Sciatic nerve (tissue), 2 donors: ENCODE measurements around the gene FBLN7. TPM values are rescaled to one million over a fixed set of nuclear protein-coding genes. Genes with fewer than 3 reads are reported as not detected.

Experiments used
- ATAC-seq: fragments of 200-7000 bp; cut with Tn5 transposase; one replicate; pipeline ENCODE4 v1.9.1; 2020; ENCODE audit warnings: mild to moderate bottlenecking, moderate library complexity
- DNase-seq: peaks from one replicate; pipeline ENCODE4 v3.0.0-alpha.2; 2020; ENCODE audit warnings: low spot score
- intact Hi-C: fragments of 100-400 bp; cut with DNase I; formaldehyde crosslinking; loops from one replicate; pipeline ENCODE4 v1.14.2; 2022
- total RNA-seq: library from RNA; stranded (reverse); fragmentation: NEBNext Ultra II Directional; extraction: Animal tissue kit (Norgen Biotek cat#: 25700); gene quantifications from one replicate; pipeline ENCODE4 v1.2.1, GENCODE V29; 2021
- donor health status: DM: no; HTN: no; CAD: no.
- donor health status: DM: no; HTN: no; CAD: no.

The FBLN7 gene
- total RNA-seq, 1 donor from 2014 or later = 2.3 TPM

GRCh38 chr2:112154246-112155117, 16.3 kb downstream of the FBLN7 start:
- DNase-seq (no peak), ATAC-seq (no peak)
- intact Hi-C loops = no loop called here

DNA sequence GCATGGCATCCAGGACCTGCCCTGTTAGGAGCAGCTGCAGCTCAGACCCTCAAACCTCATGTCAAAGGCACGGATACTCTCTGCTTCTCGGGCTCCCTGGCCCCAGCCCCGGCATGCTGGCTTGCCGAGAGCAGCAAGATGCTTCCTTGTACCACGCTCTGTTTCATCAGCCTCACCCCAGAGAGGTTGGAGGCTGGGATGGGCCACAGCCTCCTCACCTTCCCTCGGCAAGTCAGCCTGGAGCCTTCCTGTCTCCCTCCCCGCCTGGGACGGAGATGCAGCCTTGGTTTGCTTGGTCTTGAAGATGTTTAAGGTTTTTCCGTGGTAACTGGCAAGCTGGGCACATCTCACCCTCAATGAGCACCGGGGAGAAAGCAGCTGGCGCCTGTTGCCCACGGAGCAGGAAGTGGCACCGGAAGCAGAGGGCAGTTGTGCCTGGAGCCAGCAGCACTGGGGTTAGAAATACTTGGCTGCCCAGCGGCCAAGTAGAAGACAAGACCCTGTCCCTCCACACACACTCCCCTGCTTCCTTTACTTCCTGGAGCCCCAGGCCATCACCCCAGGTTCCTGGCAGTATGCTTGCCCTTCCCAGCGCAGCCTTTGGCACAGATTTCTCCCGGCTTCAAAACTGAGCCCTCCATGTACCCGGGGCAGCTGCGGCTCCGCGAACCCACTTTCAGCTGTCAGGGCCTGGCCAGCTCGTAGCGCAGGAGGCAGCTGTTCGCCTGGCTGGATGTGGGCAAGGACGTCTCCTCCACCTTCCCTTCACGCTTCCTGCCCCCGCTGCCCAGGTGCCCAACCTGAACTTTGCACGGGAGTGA, 17.4 kb downstream of the FBLN7 start:
- ATAC-seq = no peak
- peak; percentile 51 for DNase-seq
- intact Hi-C loops = no loop called here

DNA sequence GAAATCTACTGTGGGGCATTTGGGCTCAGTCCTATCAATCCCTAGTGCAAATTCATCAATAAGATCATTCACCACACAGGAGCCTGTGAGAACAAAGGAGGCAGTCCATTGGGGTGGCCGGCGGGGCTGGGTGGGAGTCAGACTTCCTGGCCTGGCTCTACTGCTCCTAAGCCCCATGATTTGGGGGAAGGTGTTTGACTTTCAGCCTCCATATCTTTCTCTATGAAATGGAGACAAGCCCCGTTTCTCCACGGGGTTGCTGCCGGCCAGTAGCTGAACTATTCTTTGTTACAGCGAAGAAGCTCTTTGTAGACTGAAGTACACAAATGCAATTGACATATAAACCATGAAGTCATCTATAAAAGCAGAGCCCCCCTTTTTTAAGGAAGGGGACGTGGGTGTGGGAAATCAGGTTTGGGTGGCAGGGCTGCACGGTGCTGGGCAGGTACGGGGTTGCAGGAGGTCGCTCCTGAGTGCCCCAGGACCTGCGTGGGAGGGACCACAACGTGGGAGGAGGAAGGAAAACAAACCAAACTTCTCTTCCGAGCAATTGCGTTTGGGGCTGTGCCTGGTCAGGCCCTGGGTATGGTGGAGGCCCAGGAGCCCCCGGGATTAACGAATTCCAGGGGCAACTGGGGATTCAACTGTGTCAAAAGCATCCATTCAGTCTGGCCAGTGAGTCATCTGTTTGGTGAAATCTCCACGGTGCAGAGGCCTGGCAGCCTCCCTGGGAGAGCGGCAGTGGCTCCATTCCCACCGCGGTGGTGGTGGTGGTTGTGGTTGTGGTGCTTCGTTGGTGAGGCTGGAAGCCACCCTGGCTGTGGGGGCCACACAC, 18.2 kb downstream of the FBLN7 start:
- intact Hi-C loops = no loop called here
- peak; percentile 48 for DNase-seq
- no peak for ATAC-seq

- DNase-seq = no peak
- intact Hi-C loops = no loop called here
- no peak for ATAC-seq
Measured at GRCh38 chr2:112157472-112157871, 19.3 kb downstream of the FBLN7 start.

DNA sequence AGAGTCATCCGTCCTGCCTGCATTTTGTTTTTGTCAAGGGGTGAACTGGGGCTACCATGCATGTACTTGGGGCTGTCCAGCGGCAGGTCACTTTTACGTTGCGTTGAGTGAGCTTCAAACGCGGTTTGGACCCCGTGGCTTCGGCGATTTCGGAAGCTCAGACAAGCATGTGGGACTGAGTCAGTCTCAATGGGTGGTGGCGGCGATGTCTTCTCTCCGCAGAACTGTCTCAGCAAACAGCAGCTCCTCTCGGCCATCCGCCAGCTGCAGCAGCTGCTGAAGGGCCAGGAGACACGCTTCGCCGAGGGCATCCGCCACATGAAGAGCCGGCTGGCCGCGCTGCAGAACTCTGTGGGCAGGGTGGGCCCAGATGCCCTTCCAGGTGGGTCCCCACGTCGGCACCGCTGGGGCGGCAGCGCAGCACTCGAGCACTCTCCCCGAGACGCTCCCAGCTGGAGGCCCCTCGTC, 21.3 kb downstream of the FBLN7 start:
- ATAC-seq = no peak
- intact Hi-C loops = no loop called here
- peak; percentile 40 for DNase-seq

- ATAC-seq = no peak
- intact Hi-C loops = no loop called here
- peak; percentile 19 for DNase-seq
Measured at GRCh38 chr2:112160283-112161250, 22.4 kb downstream of the FBLN7 start.

GRCh38 chr2:112161431-112162145, 23.4 kb downstream of the FBLN7 start:
- intact Hi-C loops = no loop called here
- ATAC-seq = no peak

GRCh38 chr2:112162341-112162740, 24.2 kb downstream of the FBLN7 start:
- ATAC-seq = no peak
- DNase-seq = peak; percentile 15
- intact Hi-C loops = no loop called here

More at GRCh38 chr2:112161431-112162145, 23.4 kb downstream of the FBLN7 start:
- peak; percentile 22 for DNase-seq

DNA sequence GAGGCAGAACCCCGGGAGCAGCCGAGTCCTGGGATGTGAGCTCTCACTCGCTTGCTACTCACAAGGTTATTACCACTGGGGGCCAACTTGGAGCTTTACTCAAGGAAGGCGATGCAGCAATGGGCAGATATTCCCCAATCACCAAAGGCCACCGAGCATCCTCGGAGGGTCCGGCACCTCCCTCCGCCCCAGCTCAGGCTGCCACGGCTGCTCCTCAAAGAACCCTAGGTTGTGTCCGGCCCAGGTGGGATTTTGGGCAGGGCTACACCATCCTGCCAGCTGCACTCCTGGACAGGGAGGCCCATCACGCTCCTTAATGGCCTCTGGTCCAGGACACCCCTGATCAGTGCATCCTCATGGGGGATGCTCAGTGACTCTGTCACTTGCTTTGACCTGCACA, 24.8 kb downstream of the FBLN7 start:
- peak; percentile 34 for DNase-seq
- ATAC-seq = no peak
- intact Hi-C loops = no loop called here

DNA sequence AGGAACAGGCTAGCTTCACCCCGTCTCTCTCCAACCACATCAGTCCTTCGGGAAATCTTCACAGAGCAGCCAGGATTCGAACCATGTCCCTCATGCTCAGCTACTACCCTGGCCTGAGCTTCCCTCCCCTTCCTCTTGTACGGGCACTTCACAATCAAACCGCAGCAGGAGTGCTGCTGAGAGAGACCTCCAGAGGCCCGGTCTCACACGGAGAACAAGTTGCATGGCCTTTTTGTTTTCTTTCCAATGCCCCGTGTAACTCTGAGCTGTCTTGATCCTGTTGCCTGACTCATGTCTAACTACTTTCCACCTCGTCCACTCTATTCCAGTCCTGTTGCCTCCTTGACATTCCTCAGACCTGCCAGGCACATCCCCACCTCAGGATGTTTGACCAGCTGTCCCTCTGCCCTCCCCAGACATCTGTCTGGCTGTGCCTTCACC, 25.4 kb downstream of the FBLN7 start:
- ATAC-seq (no peak), DNase-seq (peak; percentile 13)
- intact Hi-C loops = no loop called here

DNA sequence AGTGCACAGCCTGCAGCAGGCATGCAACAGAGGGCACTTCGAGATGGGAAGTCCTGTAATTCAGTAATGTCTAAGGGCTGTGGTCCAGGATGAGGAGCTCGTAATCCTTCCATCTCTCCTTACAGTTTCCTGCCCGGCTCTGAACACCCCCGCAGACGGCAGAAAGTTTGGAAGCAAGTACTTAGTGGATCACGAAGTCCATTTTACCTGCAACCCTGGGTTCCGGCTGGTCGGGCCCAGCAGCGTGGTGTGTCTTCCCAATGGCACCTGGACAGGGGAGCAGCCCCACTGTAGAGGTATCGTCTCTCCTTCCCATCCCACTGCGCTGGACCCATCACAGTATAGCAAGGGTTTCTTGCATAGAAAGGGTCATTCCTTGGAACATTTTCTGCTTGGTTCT, 26.7 kb downstream of the FBLN7 start:
- no peak for ATAC-seq
- DNase-seq = peak; percentile 42
- intact Hi-C loops = no loop called here

- no peak for ATAC-seq
- DNase-seq = peak; percentile 18
- intact Hi-C loops = no loop called here
Measured at GRCh38 chr2:112165296-112165695, 27.1 kb downstream of the FBLN7 start.

- intact Hi-C loops = no loop called here
- ATAC-seq = no peak
- DNase-seq = peak; percentile 19
Measured at GRCh38 chr2:112166806-112167499, 28.8 kb downstream of the FBLN7 start.

GRCh38 chr2:112168422-112169124, 30.4 kb downstream of the FBLN7 start:
- ATAC-seq (no peak), DNase-seq (no peak)
- intact Hi-C loops = no loop called here

- no peak for ATAC-seq
- intact Hi-C loops = no loop called here
Measured at GRCh38 chr2:112170495-112170894, 32.3 kb downstream of the FBLN7 start.

DNA sequence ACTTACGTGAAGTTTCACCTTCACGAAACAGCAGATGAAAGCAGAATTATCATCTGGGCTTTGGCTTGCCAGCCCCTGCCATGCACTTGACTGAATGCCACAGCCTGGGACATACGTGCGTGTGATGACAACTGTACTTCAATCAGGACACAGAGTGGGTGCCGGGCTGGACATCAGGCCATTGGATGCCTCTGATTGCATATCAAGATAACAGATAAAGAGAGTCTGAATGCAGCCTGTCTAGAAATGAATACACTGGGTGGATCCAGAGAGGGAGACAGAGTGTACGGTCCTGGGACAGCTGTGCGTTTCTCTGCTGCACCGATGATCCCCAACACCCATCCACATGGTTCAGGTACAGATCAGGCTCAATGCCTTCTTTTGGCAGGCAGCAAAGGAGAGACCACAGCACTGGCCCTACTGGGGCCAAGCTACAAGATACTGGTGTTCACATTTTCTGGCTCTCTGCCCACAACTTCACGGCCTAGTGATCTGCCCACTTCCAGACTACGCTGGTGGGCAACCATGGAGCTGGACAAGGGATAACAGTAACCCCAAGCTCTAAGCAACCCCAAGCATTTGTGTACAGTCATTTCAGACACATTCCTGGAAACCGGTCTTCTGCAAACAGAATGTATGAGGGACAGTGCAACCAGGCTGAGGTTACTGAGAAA, 35.6 kb downstream of the FBLN7 start:
- intact Hi-C loops = no loop called here

More at GRCh38 chr2:112170495-112170894, 32.3 kb downstream of the FBLN7 start:
- DNase-seq = peak; percentile 9

More for the DNA sequence above, 35.6 kb downstream of the FBLN7 start:
- DNase-seq (peak; percentile 43), ATAC-seq (no peak)
